GM13977 (cell line): Measurements from ENCODE around the gene CNST.

ENCODE experiments used
- DNase-seq: peaks from one replicate; pipeline ENCODE4 v3.0.0; 2012; ENCODE audit warnings: low spot score
- CTCF ChIP-seq: IDR thresholded peaks from 2 replicates; pipeline ENCODE4 v1.5.1; 2012; ENCODE audit warnings: mild to moderate bottlenecking, control low read depth; ENCODE audit not compliant: insufficient read depth; ENCODE audit errors: extremely low read depth, missing control alignments
- in situ Hi-C: fragments of 300-500 bp; cut with MboI; formaldehyde crosslinking; loops from one replicate; pipeline ENCODE4 v1.12.0; 2022; ENCODE audit warnings: low sequenced_read_pairs, low pct_unique_long_range_greater_than_20kb, mixed read lengths, inconsistent platforms; ENCODE audit not compliant: unreplicated experiment

Gene CNST

GRCh38 chr1:246617768-246618167 lies 51.5 kb downstream of the CNST start:
- in situ Hi-C loops, result no loop called here
- DNase-seq, result no peak
- TF ChIP-seq CTCF, result no peak

- in situ Hi-C loops, result no loop called here
- no peak for TF ChIP-seq CTCF
- DNase-seq, result no peak
Observed at GRCh38 chr1:246618240-246618808, 52.1 kb downstream of the CNST start.

GRCh38 chr1:246622035-246622652 lies 55.9 kb downstream of the CNST start:
- no peak for DNase-seq
- no peak for TF ChIP-seq CTCF
- in situ Hi-C loops, result no loop called here

GRCh38 chr1:246624091-246624490 lies 57.8 kb downstream of the CNST start:
- no peak for TF ChIP-seq CTCF
- no peak for DNase-seq
- in situ Hi-C loops, result no loop called here

GRCh38 chr1:246629030-246629429 lies 62.8 kb downstream of the CNST start:
- peak; percentile 71 for DNase-seq
- in situ Hi-C loops, result no loop called here
- no peak for TF ChIP-seq CTCF

- DNase-seq, result peak; percentile 43
- in situ Hi-C loops, result no loop called here
- TF ChIP-seq CTCF, result no peak
Observed at GRCh38 chr1:246629976-246630375, 63.7 kb downstream of the CNST start.

- in situ Hi-C loops, result no loop called here
- no peak for TF ChIP-seq CTCF
- DNase-seq, result no peak
Observed at GRCh38 chr1:246631426-246631825, 65.2 kb downstream of the CNST start.
